ENCODE measurements around the gene RABEP2. TPM values are rescaled to one million over a fixed set of nuclear protein-coding genes. Genes with fewer than 3 reads are reported as not detected.
A peak's percentile ranks its signal among the peaks of the same experiment; 100 is the strongest.

RABEP2 gene
- total RNA-seq, 4 donors from 2014 or later: 70.6 to 394 (median 120) TPM

DNA sequence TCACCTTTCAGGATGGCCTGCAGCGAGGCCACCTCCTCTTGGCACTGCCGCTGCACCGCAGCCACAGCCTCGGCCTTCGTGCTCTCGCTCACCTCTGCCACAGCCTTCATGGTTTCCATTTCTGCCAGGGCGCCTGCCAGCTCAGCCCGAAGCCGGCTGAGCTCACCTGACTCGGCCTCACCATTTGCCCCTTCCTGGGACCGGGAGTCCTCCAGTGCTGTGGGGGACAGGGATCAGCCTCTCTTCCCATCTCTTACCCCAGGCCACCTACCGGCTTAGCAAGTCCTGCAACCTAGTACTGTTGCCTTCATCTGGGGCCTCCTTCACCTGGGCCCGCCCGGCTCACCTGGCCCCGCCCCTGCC, 658 bp downstream of the RABEP2 start:
- Histone ChIP-seq H3K27me3 (no peaks in the 10 kb centered on the region), H3K27ac (peak overlapping the region; percentile 97 to 99 (median 98)), H3K4me3 (peak overlapping the region; percentile 80 to 94 (median 83)), H3K9me3 (no peaks in the 10 kb centered on the region), H3K36me3 (peaks cover 0 to 19% (median 0%) of the 10 kb centered on the region in 3 donors), H3K4me1 (peaks cover 0 to 7% (median 5%) of the 10 kb centered on the region in 4 donors)
- TF ChIP-seq, protein P1, sequence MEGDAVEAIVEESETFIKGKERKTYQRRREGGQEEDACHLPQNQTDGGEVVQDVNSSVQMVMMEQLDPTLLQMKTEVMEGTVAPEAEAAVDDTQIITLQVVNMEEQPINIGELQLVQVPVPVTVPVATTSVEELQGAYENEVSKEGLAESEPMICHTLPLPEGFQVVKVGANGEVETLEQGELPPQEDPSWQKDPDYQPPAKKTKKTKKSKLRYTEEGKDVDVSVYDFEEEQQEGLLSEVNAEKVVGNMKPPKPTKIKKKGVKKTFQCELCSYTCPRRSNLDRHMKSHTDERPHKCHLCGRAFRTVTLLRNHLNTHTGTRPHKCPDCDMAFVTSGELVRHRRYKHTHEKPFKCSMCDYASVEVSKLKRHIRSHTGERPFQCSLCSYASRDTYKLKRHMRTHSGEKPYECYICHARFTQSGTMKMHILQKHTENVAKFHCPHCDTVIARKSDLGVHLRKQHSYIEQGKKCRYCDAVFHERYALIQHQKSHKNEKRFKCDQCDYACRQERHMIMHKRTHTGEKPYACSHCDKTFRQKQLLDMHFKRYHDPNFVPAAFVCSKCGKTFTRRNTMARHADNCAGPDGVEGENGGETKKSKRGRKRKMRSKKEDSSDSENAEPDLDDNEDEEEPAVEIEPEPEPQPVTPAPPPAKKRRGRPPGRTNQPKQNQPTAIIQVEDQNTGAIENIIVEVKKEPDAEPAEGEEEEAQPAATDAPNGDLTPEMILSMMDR (IDR thresholded peaks at IDR 0.05): peak in 3 of 6 experiments; percentile 57 to 65 (median 62)
- TF ChIP-seq POLR2A (IDR thresholded peaks at IDR 0.05): peak; percentile 50 to 85
- DNase-seq: no peak

DNA sequence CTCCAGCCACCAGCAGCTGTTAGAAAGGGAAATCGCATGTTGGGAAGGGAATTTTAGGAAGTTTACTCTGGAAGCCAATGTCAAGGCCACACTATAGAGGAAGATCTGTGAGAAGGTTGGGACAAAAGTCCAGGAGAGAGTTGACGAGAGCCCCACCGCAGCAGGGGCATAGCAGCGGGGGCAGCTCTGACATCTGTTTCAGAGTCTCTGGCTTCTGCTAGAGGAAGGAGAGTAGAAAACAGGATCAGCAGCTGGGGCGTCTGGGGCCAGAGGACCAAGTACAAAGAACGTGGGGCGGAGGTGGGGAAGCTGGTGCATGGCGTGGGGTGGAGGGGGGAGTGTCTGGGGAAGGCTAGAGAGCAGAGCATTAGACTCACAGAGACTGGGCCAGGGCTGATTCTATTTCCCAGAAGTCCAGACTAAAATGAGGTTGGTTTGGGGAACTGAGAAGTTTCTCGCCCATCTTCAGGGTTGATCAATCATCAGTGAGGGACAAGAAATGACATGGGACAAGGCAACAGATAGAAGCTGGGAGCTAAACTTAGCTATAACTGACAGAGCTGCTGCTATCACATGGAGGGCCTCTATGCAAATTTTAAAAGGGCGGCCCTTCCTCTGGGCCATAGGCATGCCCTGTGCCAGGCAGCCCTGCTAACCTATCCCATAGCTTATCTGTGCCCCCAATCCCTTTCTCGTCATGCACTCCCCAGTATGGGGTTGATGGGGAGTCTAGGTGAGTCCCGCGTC, 1.2 kb downstream of the RABEP2 start:
- TF ChIP-seq POLR2A (IDR thresholded peaks at IDR 0.05): peak in 1 of 2 donors; percentile 25
- TF ChIP-seq, protein P1 (IDR thresholded peaks at IDR 0.05): no peak
- Histone ChIP-seq H3K36me3 (peaks cover 0 to 24% (median 0%) of the 10 kb centered on the region in 3 donors), H3K4me1 (peaks cover 0 to 7% (median 5%) of the 10 kb centered on the region in 4 donors), H3K27ac (peak overlapping the region; percentile 97 to 99 (median 98)), H3K27me3 (no peaks in the 10 kb centered on the region), H3K4me3 (peak overlapping the region; percentile 80 to 94 (median 83)), H3K9me3 (no peaks in the 10 kb centered on the region)
- DNase-seq: peak; percentile 79 to 88 (median 81)

DNA sequence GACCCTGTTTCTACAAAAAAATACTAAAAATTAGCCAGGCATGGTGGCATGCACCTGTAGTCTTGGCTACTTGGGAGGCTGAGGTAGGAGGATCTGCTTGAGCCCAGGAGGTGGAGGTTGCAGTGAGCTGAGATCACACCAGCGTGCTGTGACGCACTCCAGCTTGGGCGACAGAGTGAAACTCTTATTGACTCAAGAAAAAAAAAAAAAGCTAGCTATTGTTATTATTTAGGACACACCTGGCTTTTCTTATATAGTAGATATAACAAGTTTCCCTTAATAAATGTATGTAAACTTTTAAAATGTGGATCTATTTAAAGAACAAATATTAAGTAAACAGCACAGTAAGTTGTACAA, 1.8 kb downstream of the RABEP2 start:
- Histone ChIP-seq H3K4me1 (peaks cover 0 to 7% (median 5%) of the 10 kb centered on the region in 4 donors), H3K4me3 (peak overlapping the region in 2 of 4 donors; percentile 1 to 80), H3K36me3 (peaks cover 0 to 30% (median 0%) of the 10 kb centered on the region in 3 donors), H3K27ac (peak overlapping the region; percentile 97 to 99 (median 98)), H3K27me3 (no peaks in the 10 kb centered on the region), H3K9me3 (no peaks in the 10 kb centered on the region)
- TF ChIP-seq, protein P1 (IDR thresholded peaks at IDR 0.05): no peak
- no peak for TF ChIP-seq POLR2A (IDR thresholded peaks at IDR 0.05)
- DNase-seq: no peak

DNA sequence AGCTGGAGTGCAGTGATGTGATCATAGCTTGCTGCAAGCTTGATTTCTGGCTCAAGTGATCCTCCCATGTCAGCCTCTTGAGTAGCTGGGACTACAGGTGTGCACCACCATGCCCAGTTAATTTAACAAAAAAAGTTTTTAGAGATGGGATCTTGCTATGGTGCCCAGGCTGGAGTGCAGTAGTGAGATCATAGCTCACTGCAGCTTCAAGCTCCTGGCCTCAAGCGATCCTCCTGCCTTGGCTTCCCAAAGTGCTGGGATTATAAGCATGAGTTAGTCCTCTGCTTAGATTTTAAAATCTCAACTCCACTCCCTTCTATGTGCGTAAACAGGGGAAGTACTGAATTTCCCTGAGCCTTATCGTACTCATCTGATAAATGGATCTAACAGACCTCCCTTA, 6.3 kb downstream of the RABEP2 start:
- no peaks in the 10 kb centered on the region for H3K9me3 ChIP-seq
- H3K36me3 ChIP-seq: peaks cover 0 to 69% (median 0%) of the 10 kb centered on the region in 3 donors
- no peak overlapping the region for H3K4me3 ChIP-seq
- no peak for TF ChIP-seq POLR2A (IDR thresholded peaks at IDR 0.05)
- TF ChIP-seq, protein P1 (IDR thresholded peaks at IDR 0.05): no peak
- no peak for DNase-seq
- no peaks in the 10 kb centered on the region for H3K27me3 ChIP-seq
- peaks cover 0 to 6% (median 0%) of the 10 kb centered on the region in 4 donors for H3K4me1 ChIP-seq
- no peak overlapping the region for H3K27ac ChIP-seq

DNA sequence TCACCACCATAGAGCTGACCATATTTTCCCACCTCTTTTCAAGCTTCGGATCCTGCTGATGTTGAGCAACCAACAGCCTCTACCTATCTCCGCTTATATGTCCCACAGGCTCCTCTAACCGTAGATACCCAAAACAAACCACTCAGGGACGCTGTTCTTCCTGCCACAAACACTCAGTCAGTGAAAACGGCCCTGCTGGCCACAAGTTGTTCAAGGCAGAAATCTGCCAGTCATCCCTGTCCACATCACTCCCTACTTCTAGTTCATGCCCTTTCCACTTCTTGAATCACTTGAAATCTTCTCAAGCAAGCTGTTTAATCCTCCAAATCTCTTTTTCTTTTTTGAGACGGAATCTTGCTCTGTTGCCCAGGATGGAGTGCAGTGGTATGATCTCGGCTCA, 7.9 kb downstream of the RABEP2 start:
- Histone ChIP-seq H3K4me3 (no peak overlapping the region), H3K36me3 (peaks cover 0 to 82% (median 0%) of the 10 kb centered on the region in 3 donors), H3K27ac (no peak overlapping the region)

DNA sequence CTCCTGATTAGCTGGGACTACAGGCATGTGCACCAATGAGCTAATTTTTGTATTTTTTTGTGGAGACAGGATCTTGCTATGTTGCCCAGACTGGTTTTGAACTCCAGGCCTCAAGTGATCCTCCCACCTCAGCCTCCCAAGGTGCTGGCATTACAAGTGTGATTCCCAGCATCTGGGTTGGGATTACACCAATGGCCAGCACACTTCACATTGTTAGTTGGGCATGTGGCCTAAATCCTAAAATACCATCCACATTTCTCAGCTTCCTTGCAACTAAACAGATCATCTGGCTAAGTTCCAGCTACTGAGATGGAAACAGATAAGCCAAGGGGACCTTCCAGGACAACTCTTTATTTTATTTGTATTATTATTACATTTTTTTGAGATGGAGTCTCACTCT, 9.9 kb downstream of the RABEP2 start:
- Histone ChIP-seq H3K9me3 (no peaks in the 10 kb centered on the region), H3K4me3 (no peak overlapping the region), H3K27ac (no peak overlapping the region), H3K36me3 (peaks cover 0 to 71% (median 0%) of the 10 kb centered on the region in 3 donors), H3K27me3 (no peaks in the 10 kb centered on the region), H3K4me1 (no peaks in the 10 kb centered on the region)
- no peak for DNase-seq
- TF ChIP-seq POLR2A (IDR thresholded peaks at IDR 0.05): no peak
- TF ChIP-seq, protein P1 (IDR thresholded peaks at IDR 0.05): no peak

More for the DNA sequence above, 7.9 kb downstream of the RABEP2 start:
- no peaks in the 10 kb centered on the region for H3K27me3 ChIP-seq
- DNase-seq: no peak
- no peaks in the 10 kb centered on the region for H3K4me1 ChIP-seq
- TF ChIP-seq POLR2A (IDR thresholded peaks at IDR 0.05): no peak
- H3K9me3 ChIP-seq: no peaks in the 10 kb centered on the region
